Activated T-helper 1 cell treated with anti-CD3 and anti-CD28 coated beads, Interleukin-12 subunit alpha, Interleukin-12 subunit beta, Interleukin-2, Interleukin-4 antibody, amounts not matched to agents 30 ng/mL and 10 ng/mL and 1 ng/mL, durations not matched to agents 14 hours and 24 hours and 36 hours (primary cell): ENCODE data around the gene MAP3K7. TPM values are rescaled to one million over a fixed set of nuclear protein-coding genes. Genes with fewer than 3 reads are reported as not detected.

Experiments used
- DNase-seq: peaks from one replicate; pipeline ENCODE4 v3.0.0; 2021; ENCODE audit warnings: low spot score
- H3K27ac Mint-ChIP-seq: one replicate; pipeline ENCODE4 v1.8.0; 2021; ENCODE audit warnings: mild to moderate bottlenecking, mixed read lengths
- H3K27me3 Mint-ChIP-seq: one replicate; pipeline ENCODE4 v1.8.0; 2022; ENCODE audit warnings: mild to moderate bottlenecking, moderate library complexity, mixed read lengths; ENCODE audit not compliant: insufficient read depth
- H3K36me3 Mint-ChIP-seq: one replicate; pipeline ENCODE4 v1.8.0; 2021; ENCODE audit warnings: low read depth, mixed read lengths
- H3K4me1 Mint-ChIP-seq: one replicate; pipeline ENCODE4 v1.8.0; 2021; ENCODE audit warnings: low read depth, mixed read lengths
- H3K4me3 Mint-ChIP-seq: one replicate; pipeline ENCODE4 v1.8.0; 2021; ENCODE audit warnings: mild to moderate bottlenecking, moderate library complexity, mixed read lengths
- H3K9me3 Mint-ChIP-seq: one replicate; pipeline ENCODE4 v1.8.0; 2021; ENCODE audit warnings: mixed read lengths
- intact Hi-C: fragments of 100-400 bp; cut with micrococcal nuclease; formaldehyde crosslinking; loops from one replicate; pipeline ENCODE4 v1.15.1; 2024
- total RNA-seq: library from RNA; stranded (reverse); gene quantifications from 2 replicates; pipeline ENCODE4 v1.2.3, GENCODE V29; 2022

MAP3K7 gene
- total RNA-seq, 1 donor from 2014 or later, result 31.0 TPM

DNA sequence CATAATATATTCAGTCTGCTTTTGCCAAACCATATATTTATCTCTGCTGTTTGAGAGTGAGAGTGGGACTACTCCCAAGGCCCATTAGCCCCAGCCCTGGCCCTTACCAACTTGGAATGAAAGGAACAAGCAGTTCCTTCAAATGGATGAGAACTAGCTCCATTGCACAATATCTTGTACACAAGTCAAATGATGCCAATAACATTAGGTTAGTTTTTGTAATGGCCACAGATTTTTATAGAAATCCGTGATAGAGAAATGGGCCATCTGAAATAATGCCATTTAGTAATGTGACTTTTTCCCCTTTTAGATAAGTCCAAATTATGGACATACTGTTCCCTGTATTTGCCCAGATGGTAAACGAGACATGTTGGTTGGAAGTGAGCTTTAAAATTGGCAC is 117.0 kb downstream of the MAP3K7 start:
- H3K4me1 Mint-ChIP-seq, result peaks cover 98% of the 10 kb centered on the region
- intact Hi-C loops, result loop anchor here (2.0 to 5.0 kb wide), 3 partner anchors 251 to 833 kb away; partner anchors contain the start of genes CASP8AP2 and LYRM2

DNA sequence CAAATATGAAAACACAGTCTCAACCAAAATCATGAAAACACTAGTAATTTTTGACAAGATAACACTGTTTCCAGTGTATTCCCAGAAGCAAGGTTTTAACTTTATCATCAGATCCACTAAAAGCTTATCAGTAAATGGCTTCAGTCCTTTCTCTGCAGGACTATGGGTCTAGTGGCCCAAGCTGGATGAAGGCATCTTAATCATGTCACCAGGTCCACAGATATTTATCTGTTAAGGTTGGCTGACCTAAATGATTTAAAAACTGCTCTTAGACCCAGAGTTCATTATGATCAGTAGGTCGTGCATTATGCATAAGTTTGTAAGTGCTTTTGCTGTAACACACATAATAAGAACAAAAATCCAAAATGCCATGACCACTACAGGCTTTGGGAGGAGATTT is 118.0 kb downstream of the MAP3K7 start:
- no peaks in the 10 kb centered on the region for H3K9me3 Mint-ChIP-seq
- peaks cover 98% of the 10 kb centered on the region for H3K4me1 Mint-ChIP-seq
- intact Hi-C loops, result loop anchor here (1.0 to 2.0 kb wide), 2 partner anchors 220 to 250 kb away; no protein-coding TSS in a partner anchor
- peaks cover 3% of the 10 kb centered on the region for H3K36me3 Mint-ChIP-seq
- H3K27ac Mint-ChIP-seq, result peak overlapping the region; percentile 6
- no peak for DNase-seq
- H3K4me3 Mint-ChIP-seq, result no peak overlapping the region
- H3K27me3 Mint-ChIP-seq, result no peaks in the 10 kb centered on the region

More for the DNA sequence above, 117.0 kb downstream of the MAP3K7 start:
- H3K27me3 Mint-ChIP-seq, result no peaks in the 10 kb centered on the region
- H3K27ac Mint-ChIP-seq, result no peak overlapping the region
- no peak for DNase-seq
- H3K9me3 Mint-ChIP-seq, result no peaks in the 10 kb centered on the region
- peaks cover 3% of the 10 kb centered on the region for H3K36me3 Mint-ChIP-seq
- no peak overlapping the region for H3K4me3 Mint-ChIP-seq

DNA sequence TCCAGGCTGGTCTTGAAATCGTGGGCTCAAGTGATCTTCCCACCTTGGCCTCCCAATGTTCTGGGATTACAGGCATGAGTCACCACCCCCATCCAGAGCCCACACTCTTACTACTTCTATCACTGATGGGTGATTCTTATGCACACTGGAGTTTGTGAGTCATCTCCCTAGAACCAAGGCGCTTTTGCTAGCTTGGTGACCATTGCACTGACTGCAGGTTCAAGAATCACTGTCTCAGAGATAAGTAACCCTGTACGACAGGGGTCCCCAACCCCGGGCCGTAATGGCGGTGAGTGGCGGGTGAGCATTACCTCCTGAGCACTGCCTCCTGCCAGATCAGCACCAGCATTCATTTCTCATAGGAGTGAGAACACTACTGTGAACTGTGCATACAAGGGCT is 118.8 kb downstream of the MAP3K7 start:
- intact Hi-C loops, result loop anchor here (1.0 to 2.0 kb wide), 2 partner anchors 219 to 249 kb away; no protein-coding TSS in a partner anchor
- Mint-ChIP-seq H3K4me3 (no peak overlapping the region), H3K4me1 (peaks cover 98% of the 10 kb centered on the region), H3K27ac (peak overlapping the region; percentile 78), H3K36me3 (peaks cover 7% of the 10 kb centered on the region), H3K9me3 (no peaks in the 10 kb centered on the region), H3K27me3 (no peaks in the 10 kb centered on the region)
- no peak for DNase-seq

- DNase-seq, result no peak
- H3K27ac Mint-ChIP-seq, result peak overlapping the region; percentile 92
Observed at GRCh38 chr6:90467546-90467945, 119.3 kb downstream of the MAP3K7 start.

GRCh38 chr6:90466154-90466940 is 120.5 kb downstream of the MAP3K7 start:
- Mint-ChIP-seq H3K36me3 (peaks cover 4% of the 10 kb centered on the region), H3K27ac (peak overlapping the region; percentile 92), H3K9me3 (no peaks in the 10 kb centered on the region), H3K4me1 (peaks cover 93% of the 10 kb centered on the region), H3K27me3 (no peaks in the 10 kb centered on the region), H3K4me3 (peak overlapping the region; percentile 61)
- intact Hi-C loops, result loop anchor here (1.0 to 2.0 kb wide), 6 partner anchors 8 to 322 kb away; no protein-coding TSS in a partner anchor
- no peak for DNase-seq

More at GRCh38 chr6:90467546-90467945, 119.3 kb downstream of the MAP3K7 start:
- no peak overlapping the region for H3K4me3 Mint-ChIP-seq
- no peaks in the 10 kb centered on the region for H3K27me3 Mint-ChIP-seq
- intact Hi-C loops, result loop anchor here (2.0 kb wide), 1 partner anchor 323 kb away; no protein-coding TSS in a partner anchor
- peaks cover 7% of the 10 kb centered on the region for H3K36me3 Mint-ChIP-seq
- H3K9me3 Mint-ChIP-seq, result no peaks in the 10 kb centered on the region
- peaks cover 98% of the 10 kb centered on the region for H3K4me1 Mint-ChIP-seq

DNA sequence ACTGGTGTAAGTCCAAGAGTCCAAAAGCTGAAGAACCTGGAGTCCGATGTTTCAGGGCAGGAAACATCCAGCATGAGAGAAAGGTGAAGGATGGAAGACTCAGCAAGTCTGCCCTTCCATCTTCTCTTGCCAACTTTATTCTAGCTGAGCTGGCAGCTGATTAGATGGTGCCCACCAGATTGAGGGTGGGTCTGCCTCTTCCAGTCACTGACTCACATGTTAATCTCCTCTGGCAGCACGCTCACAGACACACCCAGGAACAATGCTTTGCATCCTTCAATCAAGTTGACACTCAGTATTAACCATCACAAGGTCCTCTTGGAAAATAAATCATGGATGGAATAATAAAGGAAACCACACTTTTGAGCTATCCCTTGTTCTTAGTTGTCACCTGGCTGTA is 121.2 kb downstream of the MAP3K7 start:
- Mint-ChIP-seq H3K36me3 (peaks cover 4% of the 10 kb centered on the region), H3K4me3 (peak overlapping the region; percentile 61), H3K9me3 (peaks cover under 1% of the 10 kb centered on the region), H3K27me3 (no peaks in the 10 kb centered on the region), H3K4me1 (peaks cover 91% of the 10 kb centered on the region), H3K27ac (peak overlapping the region; percentile 92)
- intact Hi-C loops, result loop anchor here (1.0 to 2.0 kb wide), 6 partner anchors 7 to 321 kb away; no protein-coding TSS in a partner anchor
- DNase-seq, result no peak

DNA sequence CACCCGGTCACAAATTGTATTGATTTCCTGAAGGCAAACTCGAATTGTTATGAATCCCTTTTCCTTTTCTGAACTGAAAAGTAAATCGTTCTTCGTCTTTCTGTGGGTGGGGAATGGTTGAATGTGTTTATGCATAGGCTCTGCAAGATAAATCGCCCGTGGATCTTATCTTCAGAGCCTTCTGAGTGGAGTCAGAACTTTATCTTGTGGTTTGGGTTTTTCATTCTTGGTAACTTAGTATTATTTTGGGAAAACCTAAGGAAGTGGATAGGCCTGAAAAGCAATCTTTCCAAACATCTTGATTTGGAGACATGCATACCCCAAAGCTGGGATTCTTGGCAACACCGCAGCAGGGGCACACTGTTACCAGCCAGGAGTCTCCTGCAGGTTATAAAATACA is 122.4 kb downstream of the MAP3K7 start:
- Mint-ChIP-seq H3K4me1 (peaks cover 91% of the 10 kb centered on the region), H3K27me3 (no peaks in the 10 kb centered on the region)
- intact Hi-C loops, result no loop called here

GRCh38 chr6:90463874-90464273 is 123.0 kb downstream of the MAP3K7 start:
- peaks cover 4% of the 10 kb centered on the region for H3K36me3 Mint-ChIP-seq
- peak overlapping the region; percentile 90 for H3K27ac Mint-ChIP-seq
- peak overlapping the region; percentile 51 for H3K4me3 Mint-ChIP-seq
- peaks cover 91% of the 10 kb centered on the region for H3K4me1 Mint-ChIP-seq
- intact Hi-C loops, result no loop called here
- peaks cover 3% of the 10 kb centered on the region for H3K9me3 Mint-ChIP-seq
- no peaks in the 10 kb centered on the region for H3K27me3 Mint-ChIP-seq
- no peak for DNase-seq

More for the DNA sequence above, 122.4 kb downstream of the MAP3K7 start:
- H3K9me3 Mint-ChIP-seq, result peaks cover 3% of the 10 kb centered on the region
- no peak overlapping the region for H3K4me3 Mint-ChIP-seq
- peak overlapping the region; percentile 90 for H3K27ac Mint-ChIP-seq
- peaks cover 4% of the 10 kb centered on the region for H3K36me3 Mint-ChIP-seq
- DNase-seq, result no peak
